Ascending aorta (tissue), 2 donors: ENCODE data around the gene ZC3H7B. TPM values are rescaled to one million over a fixed set of nuclear protein-coding genes. Genes with fewer than 3 reads are reported as not detected.
A peak's percentile ranks its signal among the peaks of the same experiment; 100 is the strongest.

Experiments
- DNase-seq, 2 donors: peaks; one replicate each; pipeline ENCODE4 v3.0.0-alpha.2; 2019; ENCODE audit warnings: low spot score in 2 of 2
- H3K27ac ChIP-seq, 2 donors: fragments of 200-600 bp; sonication (generic); one replicate each; pipeline ENCODE4 v1.5.1; 2016 to 2017; ENCODE audit warnings: mild to moderate bottlenecking in 1 of 2
- H3K27me3 ChIP-seq: fragments of 200-600 bp; sonication (generic); one replicate; pipeline ENCODE4 v1.5.1; 2017
- H3K36me3 ChIP-seq, 2 donors: fragments of 200-600 bp; sonication (generic); one replicate each; pipeline ENCODE4 v1.5.1; 2016
- H3K4me1 ChIP-seq, 2 donors: fragments of 200-600 bp; sonication (generic); one replicate each; pipeline ENCODE4 v1.5.1; 2016 to 2017; ENCODE audit warnings: mild to moderate bottlenecking in 1 of 2
- H3K4me3 ChIP-seq, 2 donors: fragments of 200-600 bp; sonication (generic); one replicate each; pipeline ENCODE4 v1.5.1; 2016 to 2017; ENCODE audit warnings: mild to moderate bottlenecking in 1 of 2
- H3K9me3 ChIP-seq, 2 donors: fragments of 200-600 bp; sonication (generic); one replicate each; pipeline ENCODE4 v1.5.1; 2016
- CTCF ChIP-seq, 3 experiments: fragments of 200-600 bp in 2 of 3; fragments of 450-650 bp in 1 of 3; sonication (generic) in 2 of 3; IDR thresholded peaks; one replicate each; pipeline ENCODE4 v1.5.1; 2016 to 2019; ENCODE audit warnings: antibody characterized with exemption in 3 of 3, mild to moderate bottlenecking in 1 of 3, moderate library complexity in 1 of 3
- intact Hi-C: fragments of 100-400 bp; cut with DNase I; formaldehyde crosslinking; loops from one replicate; pipeline ENCODE4 v1.15.1; 2023
- total RNA-seq: library from RNA; depleted of rRNA; stranded (reverse); fragments of >200 nt; gene quantifications from one replicate; pipeline ENCODE4 v1.1.0, GENCODE V29; 2016

ZC3H7B gene
- total RNA-seq, 1 donor from 2014 or later = 54.9 TPM

- intact Hi-C loops = no loop called here
Measured at GRCh38 chr22:41377846-41378245, 76.5 kb downstream of the ZC3H7B start.

GRCh38 chr22:41380993-41381328, 79.6 kb downstream of the ZC3H7B start:
- no peak for TF ChIP-seq CTCF (IDR thresholded peaks at IDR 0.05)
- H3K4me3 ChIP-seq = peak overlapping the region; percentile 79 to 87
- intact Hi-C loops = loop anchor here (1.0 to 5.0 kb wide), 6 partner anchors 14 to 429 kb away; partner anchors contain the start of genes L3MBTL2, PHF5A, RANGAP1 and RBX1

More at GRCh38 chr22:41377846-41378245, 76.5 kb downstream of the ZC3H7B start:
- Histone ChIP-seq H3K36me3 (no peaks in the 10 kb centered on the region), H3K9me3 (no peaks in the 10 kb centered on the region), H3K4me3 (no peak overlapping the region), H3K27me3 (no peaks in the 10 kb centered on the region), H3K27ac (no peak overlapping the region), H3K4me1 (peaks cover 3 to 11% of the 10 kb centered on the region in 2 donors)
- DNase-seq = no peak
- TF ChIP-seq CTCF (IDR thresholded peaks at IDR 0.05) = no peak

GRCh38 chr22:41381329-41382097, 80.2 kb downstream of the ZC3H7B start, which contains the start of gene TEF:
Gene TEF, plus strand, starts transcription at chr22:41381942. Its CDS starts 103 bp downstream, at chr22:41382045.
- Histone ChIP-seq H3K4me1 (peaks cover 3 to 19% of the 10 kb centered on the region in 2 donors), H3K27me3 (no peaks in the 10 kb centered on the region), H3K4me3 (peak within 1 kb of the TSS; percentile 79 to 87), H3K27ac (peak within 1 kb of the TSS; percentile 93 to 96), H3K9me3 (no peaks in the 10 kb centered on the region), H3K36me3 (peaks cover 0 to 9% of the 10 kb centered on the region in 2 donors)
- TF ChIP-seq CTCF (IDR thresholded peaks at IDR 0.05) = no peak
- intact Hi-C loops = loop anchor here (1.0 to 5.0 kb wide), 6 partner anchors 14 to 429 kb away; partner anchors contain the start of genes L3MBTL2, PHF5A, RANGAP1 and RBX1
- peak; percentile 97 to 99 for DNase-seq

More at GRCh38 chr22:41380993-41381328, 79.6 kb downstream of the ZC3H7B start:
- Histone ChIP-seq H3K9me3 (no peaks in the 10 kb centered on the region), H3K4me1 (peaks cover 3 to 19% of the 10 kb centered on the region in 2 donors), H3K36me3 (peaks cover 0 to 9% of the 10 kb centered on the region in 2 donors), H3K27me3 (no peaks in the 10 kb centered on the region), H3K27ac (peak overlapping the region; percentile 93 to 96)
- DNase-seq = peak; percentile 53 to 91

GRCh38 chr22:41382098-41382578, 80.8 kb downstream of the ZC3H7B start:
- Histone ChIP-seq H3K27ac (peak overlapping the region; percentile 93 to 96), H3K36me3 (peaks cover under 1 to 9% of the 10 kb centered on the region in 2 donors), H3K27me3 (no peaks in the 10 kb centered on the region), H3K4me3 (peak overlapping the region; percentile 79 to 87), H3K9me3 (no peaks in the 10 kb centered on the region), H3K4me1 (peaks cover 3 to 19% of the 10 kb centered on the region in 2 donors)
- intact Hi-C loops = loop anchor here (5.0 kb wide), 1 partner anchor 430 kb away; the partner anchor contains the start of gene RBX1
- peak; percentile 43 to 85 for DNase-seq
- TF ChIP-seq CTCF (IDR thresholded peaks at IDR 0.05) = no peak

DNA sequence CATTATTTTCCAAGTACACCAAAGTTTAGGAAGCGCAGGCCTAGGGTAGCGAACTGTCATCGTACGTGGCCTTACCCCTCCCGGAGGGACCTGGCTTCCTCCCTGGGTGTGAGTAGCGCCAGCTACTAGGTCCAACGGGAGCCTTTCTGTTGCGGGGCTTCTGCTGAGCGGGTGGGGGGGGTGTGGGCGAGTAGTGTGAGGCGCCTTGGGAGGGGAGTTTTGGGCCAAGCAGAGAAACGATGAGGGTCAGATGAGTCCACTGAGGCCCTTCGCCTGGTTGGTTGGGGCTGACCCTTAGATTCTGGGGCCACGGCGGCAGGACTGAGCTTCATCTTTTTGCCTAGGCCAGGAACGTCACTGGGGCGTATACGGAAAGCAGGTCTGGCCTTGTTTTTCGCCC, 81.3 kb downstream of the ZC3H7B start:
- DNase-seq = peak in 1 of 2 donors; percentile 68
- peaks cover 3 to 19% of the 10 kb centered on the region in 2 donors for H3K4me1 ChIP-seq
- TF ChIP-seq CTCF (IDR thresholded peaks at IDR 0.05) = no peak
- peak overlapping the region; percentile 79 to 87 for H3K4me3 ChIP-seq
- H3K9me3 ChIP-seq = no peaks in the 10 kb centered on the region
- H3K36me3 ChIP-seq = peaks cover 5 to 13% of the 10 kb centered on the region in 2 donors
- H3K27ac ChIP-seq = peak overlapping the region; percentile 93 to 96
- intact Hi-C loops = loop anchor here (5.0 kb wide), 1 partner anchor 430 kb away; the partner anchor contains the start of gene RBX1
- no peaks in the 10 kb centered on the region for H3K27me3 ChIP-seq
